Type B pancreatic cell (in vitro differentiated cells): ENCODE results near the gene PAX7. TPM values are rescaled to one million over a fixed set of nuclear protein-coding genes. Genes with fewer than 3 reads are reported as not detected.

Source experiments
- DNase-seq: peaks from one replicate; pipeline ENCODE4 v3.0.0; 2021; ENCODE audit warnings: mixed read lengths; ENCODE audit not compliant: unreplicated experiment; ENCODE audit errors: extremely low spot score
- H3K27ac Mint-ChIP-seq: 2 replicates; pipeline ENCODE4 v1.8.0; 2021; ENCODE audit warnings: mild to moderate bottlenecking, mixed read lengths
- H3K27me3 Mint-ChIP-seq: 2 replicates; pipeline ENCODE4 v1.8.0; 2021; ENCODE audit warnings: mixed read lengths
- H3K36me3 Mint-ChIP-seq: 2 replicates; pipeline ENCODE4 v1.8.0; 2021; ENCODE audit warnings: mixed read lengths
- H3K4me1 Mint-ChIP-seq: one replicate; pipeline ENCODE4 v1.8.0; 2021; ENCODE audit warnings: mixed read lengths; ENCODE audit not compliant: unreplicated experiment
- H3K4me3 Mint-ChIP-seq: 2 replicates; pipeline ENCODE4 v1.8.0; 2021; ENCODE audit warnings: mild to moderate bottlenecking, mixed read lengths
- H3K9me3 Mint-ChIP-seq: 2 replicates; pipeline ENCODE4 v1.8.0; 2021; ENCODE audit warnings: mixed read lengths
- total RNA-seq: library from RNA; stranded (reverse); gene quantifications from 2 replicates; pipeline ENCODE4 v1.2.1, GENCODE V29; 2021; ENCODE audit warnings: low replicate concordance
- TF ChIP-seq, protein P1 (sequence below): fragments of 200-600 bp; sonication (generic); conservative IDR thresholded peaks from 2 replicates; pipeline ENCODE4 v1.5.0; 2021; ENCODE audit warnings: antibody characterized with exemption, mild to moderate bottlenecking

Gene PAX7
- total RNA-seq, 1 donor from 2014 or later, result 2.9 TPM

DNA sequence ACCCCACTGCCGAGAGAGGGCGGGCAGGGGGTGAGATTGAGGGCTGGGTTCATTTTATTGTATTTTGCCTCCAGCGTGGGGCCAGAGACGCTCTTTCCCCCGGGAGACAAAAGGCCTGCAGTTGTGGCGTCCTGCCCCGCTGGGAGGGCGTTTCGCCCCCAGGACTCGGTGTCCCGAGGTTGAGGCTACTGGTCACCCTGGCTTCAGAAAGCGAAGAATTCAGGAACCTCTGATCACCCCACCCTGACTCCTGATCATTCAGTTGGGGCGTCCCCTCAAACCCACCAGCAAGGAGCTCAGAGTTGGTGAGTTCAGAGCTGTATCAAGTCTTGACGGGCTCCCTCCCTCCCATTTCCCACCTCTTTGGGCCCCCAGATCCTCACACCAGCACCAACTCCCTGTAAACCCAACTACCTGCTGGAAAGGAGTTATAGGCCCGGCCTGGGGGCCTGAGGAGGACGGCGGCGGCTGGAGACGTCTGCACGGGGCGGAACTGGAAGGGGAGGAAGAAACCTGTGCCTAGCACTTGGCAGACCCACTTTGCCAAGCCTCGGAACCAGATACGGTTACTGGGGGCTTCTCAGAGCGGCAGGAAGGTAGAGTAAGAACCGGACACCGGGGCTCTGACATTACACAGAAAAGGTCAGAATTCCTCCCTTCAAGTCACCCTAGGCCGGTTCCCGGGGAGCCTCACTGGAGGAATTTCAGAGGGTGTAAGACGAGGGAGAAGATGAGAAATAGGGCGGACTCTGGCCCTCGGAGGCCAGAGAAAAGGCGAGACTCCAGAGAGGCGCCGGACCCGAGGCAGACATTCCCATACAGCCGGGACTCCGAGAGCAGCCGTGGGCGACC is 761 bp upstream of the PAX7 start:
- Mint-ChIP-seq H3K27ac (no peak overlapping the region), H3K4me3 (peak overlapping the region; percentile 68), H3K9me3 (no peaks in the 10 kb centered on the region), H3K4me1 (peaks cover 7% of the 10 kb centered on the region), H3K27me3 (peaks cover 99% of the 10 kb centered on the region), H3K36me3 (no peaks in the 10 kb centered on the region)
- no peak for DNase-seq
- TF ChIP-seq, protein P1, sequence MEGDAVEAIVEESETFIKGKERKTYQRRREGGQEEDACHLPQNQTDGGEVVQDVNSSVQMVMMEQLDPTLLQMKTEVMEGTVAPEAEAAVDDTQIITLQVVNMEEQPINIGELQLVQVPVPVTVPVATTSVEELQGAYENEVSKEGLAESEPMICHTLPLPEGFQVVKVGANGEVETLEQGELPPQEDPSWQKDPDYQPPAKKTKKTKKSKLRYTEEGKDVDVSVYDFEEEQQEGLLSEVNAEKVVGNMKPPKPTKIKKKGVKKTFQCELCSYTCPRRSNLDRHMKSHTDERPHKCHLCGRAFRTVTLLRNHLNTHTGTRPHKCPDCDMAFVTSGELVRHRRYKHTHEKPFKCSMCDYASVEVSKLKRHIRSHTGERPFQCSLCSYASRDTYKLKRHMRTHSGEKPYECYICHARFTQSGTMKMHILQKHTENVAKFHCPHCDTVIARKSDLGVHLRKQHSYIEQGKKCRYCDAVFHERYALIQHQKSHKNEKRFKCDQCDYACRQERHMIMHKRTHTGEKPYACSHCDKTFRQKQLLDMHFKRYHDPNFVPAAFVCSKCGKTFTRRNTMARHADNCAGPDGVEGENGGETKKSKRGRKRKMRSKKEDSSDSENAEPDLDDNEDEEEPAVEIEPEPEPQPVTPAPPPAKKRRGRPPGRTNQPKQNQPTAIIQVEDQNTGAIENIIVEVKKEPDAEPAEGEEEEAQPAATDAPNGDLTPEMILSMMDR, result no peak

DNA sequence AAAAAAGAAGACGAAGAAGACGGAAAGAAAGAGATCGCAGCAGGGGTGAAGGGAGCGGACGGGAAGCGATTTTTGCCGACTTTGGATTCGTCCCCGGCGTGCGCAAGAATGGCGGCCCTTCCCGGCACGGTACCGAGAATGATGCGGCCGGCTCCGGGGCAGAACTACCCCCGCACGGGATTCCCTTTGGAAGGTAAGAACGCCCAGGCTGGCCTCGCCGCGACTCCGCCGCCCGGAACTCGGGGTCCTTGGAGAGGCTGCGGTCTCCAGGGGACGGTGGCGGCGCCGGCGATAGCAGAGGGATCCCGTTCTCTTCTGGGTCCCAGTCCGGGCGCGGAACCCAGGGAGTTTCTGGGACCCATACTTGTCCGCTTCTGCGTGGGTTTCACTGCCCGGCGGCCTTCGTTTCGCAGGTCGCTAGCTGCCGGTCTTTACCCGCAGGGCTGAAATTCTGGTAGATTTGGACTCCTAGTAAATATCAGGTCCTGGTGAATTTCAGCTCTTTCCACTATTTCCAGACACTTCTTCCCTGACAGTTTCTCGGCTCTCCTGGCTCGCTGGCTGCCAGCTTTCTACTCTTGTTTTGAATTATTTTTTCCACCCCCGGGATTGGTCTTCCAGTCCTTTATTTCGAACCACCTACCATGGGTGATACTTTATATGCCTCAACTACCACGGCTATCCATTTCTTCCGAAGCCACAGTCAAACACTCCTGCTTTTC is 1.0 kb downstream of the PAX7 start:
- TF ChIP-seq, protein P1, result no peak
- peaks cover 99% of the 10 kb centered on the region for H3K27me3 Mint-ChIP-seq
- no peak for DNase-seq
- H3K4me3 Mint-ChIP-seq, result peak overlapping the region; percentile 74
- H3K27ac Mint-ChIP-seq, result peak overlapping the region; percentile 33
- no peaks in the 10 kb centered on the region for H3K9me3 Mint-ChIP-seq
- H3K4me1 Mint-ChIP-seq, result peaks cover 7% of the 10 kb centered on the region
- no peaks in the 10 kb centered on the region for H3K36me3 Mint-ChIP-seq

DNA sequence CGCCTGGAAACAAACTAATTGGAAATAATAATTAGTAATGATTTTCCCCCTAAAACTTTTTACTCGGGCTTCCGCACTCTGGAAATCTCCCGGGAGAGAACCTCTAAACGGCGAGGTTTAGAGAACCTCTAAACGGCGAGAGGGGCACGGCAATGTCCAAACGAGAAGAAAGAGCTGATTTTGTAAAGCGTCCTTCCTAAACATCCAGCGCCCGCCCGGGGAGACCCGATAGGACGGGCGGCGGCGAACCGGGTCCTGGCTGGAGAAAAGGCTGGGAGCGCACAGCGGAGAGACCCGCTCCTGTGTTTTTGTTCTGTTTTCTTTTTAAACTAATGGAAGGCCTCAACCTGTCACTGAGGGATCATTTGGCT is 1.6 kb downstream of the PAX7 start:
- TF ChIP-seq, protein P1, result no peak
- DNase-seq, result no peak
- peak overlapping the region; percentile 74 for H3K4me3 Mint-ChIP-seq
- no peaks in the 10 kb centered on the region for H3K36me3 Mint-ChIP-seq
- H3K9me3 Mint-ChIP-seq, result no peaks in the 10 kb centered on the region
- peaks cover 7% of the 10 kb centered on the region for H3K4me1 Mint-ChIP-seq
- peaks cover 99% of the 10 kb centered on the region for H3K27me3 Mint-ChIP-seq
- peak overlapping the region; percentile 33 for H3K27ac Mint-ChIP-seq

- H3K4me3 Mint-ChIP-seq, result peak overlapping the region; percentile 65
- no peaks in the 10 kb centered on the region for H3K9me3 Mint-ChIP-seq
- peaks cover 4% of the 10 kb centered on the region for H3K4me1 Mint-ChIP-seq
- H3K27me3 Mint-ChIP-seq, result peaks cover 99% of the 10 kb centered on the region
- peak overlapping the region; percentile 7 for H3K27ac Mint-ChIP-seq
- no peaks in the 10 kb centered on the region for H3K36me3 Mint-ChIP-seq
- DNase-seq, result no peak
- TF ChIP-seq, protein P1, result no peak
Measured at GRCh38 chr1:18632783-18633421, 2.3 kb downstream of the PAX7 start.

- no peaks in the 10 kb centered on the region for H3K36me3 Mint-ChIP-seq
- H3K9me3 Mint-ChIP-seq, result no peaks in the 10 kb centered on the region
- peak overlapping the region; percentile 7 for H3K27ac Mint-ChIP-seq
- peak overlapping the region; percentile 65 for H3K4me3 Mint-ChIP-seq
- H3K4me1 Mint-ChIP-seq, result peaks cover 3% of the 10 kb centered on the region
- peaks cover 99% of the 10 kb centered on the region for H3K27me3 Mint-ChIP-seq
- TF ChIP-seq, protein P1, result no peak
- DNase-seq, result no peak
Measured at GRCh38 chr1:18633422-18634155, 2.9 kb downstream of the PAX7 start.
